Measurements from ENCODE around the gene KCNK7.

Gene KCNK7

DNA sequence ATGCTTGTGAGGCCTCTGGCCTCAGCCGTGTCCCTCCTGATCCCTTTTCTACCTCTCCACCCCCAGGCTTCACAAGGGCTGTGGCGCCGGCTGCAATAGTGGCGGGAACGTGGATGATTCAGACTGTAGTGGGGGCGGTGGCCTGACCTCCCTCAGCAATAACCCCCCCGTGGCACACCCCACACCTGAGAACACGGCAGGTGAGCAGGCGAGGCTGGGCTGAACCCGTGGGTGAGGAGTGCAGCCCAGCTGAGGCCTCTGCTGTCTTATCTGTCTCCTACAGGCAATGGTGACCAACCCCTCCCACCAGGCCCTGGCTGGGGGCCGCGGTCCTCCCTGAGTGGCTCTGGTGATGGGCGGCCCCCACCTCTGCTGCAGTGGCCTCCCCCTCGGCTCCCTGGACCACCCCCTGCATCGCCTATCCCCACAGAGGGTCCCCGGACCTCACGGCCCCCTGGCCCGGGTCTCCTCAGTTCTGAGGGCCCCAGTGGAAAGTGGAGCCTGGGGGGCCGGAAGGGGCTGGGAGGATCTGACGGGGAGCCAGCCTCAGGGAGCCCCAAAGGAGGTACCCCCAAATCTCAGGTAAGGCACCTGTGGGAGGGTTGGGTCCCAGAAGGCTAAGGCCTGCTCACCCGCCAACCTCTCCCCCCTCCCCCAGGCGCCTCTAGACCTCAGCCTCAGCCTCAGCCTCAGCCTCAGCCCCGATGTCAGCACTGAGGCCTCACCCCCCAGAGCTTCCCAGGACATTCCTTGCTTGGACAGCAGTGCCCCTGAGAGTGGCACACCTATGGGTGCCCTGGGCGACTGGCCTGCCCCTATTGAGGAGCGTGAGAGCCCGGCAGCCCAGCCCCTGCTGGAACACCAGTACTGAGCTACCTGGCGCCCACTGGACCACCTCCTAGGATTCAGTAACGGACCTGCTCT, 40.8 kb upstream of the KCNK7 start:
- ChIA-PET POLR2A (no interaction called here), CTCF (interaction anchor here (0.7 to 2.7 kb wide), 3 partner anchors 10 to 19 kb away, joined by 3 to 20 read pairs (median 3); no protein-coding TSS in a partner anchor)
- TF ChIP-seq, protein P1, sequence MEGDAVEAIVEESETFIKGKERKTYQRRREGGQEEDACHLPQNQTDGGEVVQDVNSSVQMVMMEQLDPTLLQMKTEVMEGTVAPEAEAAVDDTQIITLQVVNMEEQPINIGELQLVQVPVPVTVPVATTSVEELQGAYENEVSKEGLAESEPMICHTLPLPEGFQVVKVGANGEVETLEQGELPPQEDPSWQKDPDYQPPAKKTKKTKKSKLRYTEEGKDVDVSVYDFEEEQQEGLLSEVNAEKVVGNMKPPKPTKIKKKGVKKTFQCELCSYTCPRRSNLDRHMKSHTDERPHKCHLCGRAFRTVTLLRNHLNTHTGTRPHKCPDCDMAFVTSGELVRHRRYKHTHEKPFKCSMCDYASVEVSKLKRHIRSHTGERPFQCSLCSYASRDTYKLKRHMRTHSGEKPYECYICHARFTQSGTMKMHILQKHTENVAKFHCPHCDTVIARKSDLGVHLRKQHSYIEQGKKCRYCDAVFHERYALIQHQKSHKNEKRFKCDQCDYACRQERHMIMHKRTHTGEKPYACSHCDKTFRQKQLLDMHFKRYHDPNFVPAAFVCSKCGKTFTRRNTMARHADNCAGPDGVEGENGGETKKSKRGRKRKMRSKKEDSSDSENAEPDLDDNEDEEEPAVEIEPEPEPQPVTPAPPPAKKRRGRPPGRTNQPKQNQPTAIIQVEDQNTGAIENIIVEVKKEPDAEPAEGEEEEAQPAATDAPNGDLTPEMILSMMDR (IDR thresholded peaks at IDR 0.05; ENCODE audit: insufficient read depth, low read length, missing control alignments): no peak

DNA sequence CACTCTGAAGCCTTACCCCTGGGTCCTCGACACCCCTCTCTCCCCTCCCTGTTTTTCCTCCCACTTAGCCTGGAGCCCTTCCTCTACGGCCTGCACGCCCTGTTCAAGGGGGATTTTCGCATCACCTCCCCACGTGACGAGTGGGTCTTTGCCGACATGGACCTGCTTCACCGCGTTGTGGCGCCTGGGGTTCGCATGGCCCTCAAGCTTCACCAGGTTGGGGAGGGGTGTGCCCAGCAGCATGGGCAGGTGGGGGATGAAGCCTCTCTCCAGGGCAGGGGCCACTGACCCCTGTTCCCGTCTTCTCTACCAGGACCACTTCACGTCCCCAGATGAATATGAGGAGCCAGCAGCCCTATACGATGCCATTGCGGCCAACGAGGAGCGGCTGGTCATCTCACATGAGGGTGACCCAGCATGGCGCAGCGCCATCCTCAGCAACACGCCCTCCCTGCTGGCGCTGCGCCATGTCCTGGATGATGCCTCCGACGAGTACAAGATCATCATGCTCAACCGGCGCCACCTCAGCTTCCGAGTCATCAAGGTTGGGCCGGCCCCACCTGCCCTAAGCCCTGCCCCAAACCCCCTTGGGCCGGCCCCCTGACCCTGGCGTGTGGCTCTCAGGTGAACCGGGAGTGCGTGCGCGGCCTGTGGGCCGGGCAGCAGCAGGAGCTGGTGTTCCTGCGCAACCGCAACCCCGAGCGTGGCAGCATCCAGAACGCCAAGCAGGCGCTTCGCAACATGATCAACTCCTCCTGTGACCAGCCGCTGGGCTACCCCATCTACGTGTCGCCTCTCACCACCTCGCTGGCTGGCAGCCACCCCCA, 39.5 kb upstream of the KCNK7 start:
- no peak overlapping the region for H3K4me3 ChIP-seq (ENCODE audit: low read depth, low read length)
- ChIA-PET CTCF (interaction anchor here (0.7 kb wide), 2 partner anchors 9 to 18 kb away, joined by 3 to 4 read pairs; no protein-coding TSS in a partner anchor), POLR2A (no interaction called here)
- TF ChIP-seq, protein P1 (IDR thresholded peaks at IDR 0.05; ENCODE audit: insufficient read depth, low read length, missing control alignments): no peak
- no peak for DNase-seq (ENCODE audit: low read depth, low spot score)

More for the DNA sequence above, 40.8 kb upstream of the KCNK7 start:
- DNase-seq (ENCODE audit: low read depth, low spot score): no peak
- H3K4me3 ChIP-seq (ENCODE audit: low read depth, low read length): no peak overlapping the region

DNA sequence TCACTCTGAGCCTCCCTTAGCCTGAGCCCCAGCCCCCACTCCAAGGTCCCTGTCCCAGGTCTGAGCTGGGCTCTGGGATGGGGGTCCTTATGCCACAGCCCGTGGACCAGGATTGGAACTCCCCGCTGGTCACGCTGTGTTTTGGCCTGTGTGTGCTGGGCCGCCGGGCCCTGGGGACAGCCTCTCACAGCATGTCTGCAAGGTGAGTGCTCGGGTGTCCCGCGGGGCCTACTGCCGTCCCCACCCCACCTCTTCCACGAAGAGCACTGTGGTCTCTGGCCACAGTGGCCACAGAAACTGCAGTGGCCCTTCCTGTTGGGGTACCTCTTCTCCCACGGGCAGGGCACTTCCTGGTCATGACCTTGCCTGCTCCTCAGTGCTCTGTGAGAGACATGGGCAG, 38.8 kb upstream of the KCNK7 start:
- H3K4me3 ChIP-seq (ENCODE audit: low read depth, low read length): no peak overlapping the region
- ChIA-PET POLR2A (interaction anchor here (1.0 kb wide), 1 partner anchor 10 kb away, joined by 3 read pairs; no protein-coding TSS in a partner anchor), CTCF (interaction anchor here (1.4 kb wide), 1 partner anchor 17 kb away, joined by 4 read pairs; no protein-coding TSS in a partner anchor)
- TF ChIP-seq, protein P1 (IDR thresholded peaks at IDR 0.05; ENCODE audit: insufficient read depth, low read length, missing control alignments): no peak
- no peak for DNase-seq (ENCODE audit: low read depth, low spot score)

DNA sequence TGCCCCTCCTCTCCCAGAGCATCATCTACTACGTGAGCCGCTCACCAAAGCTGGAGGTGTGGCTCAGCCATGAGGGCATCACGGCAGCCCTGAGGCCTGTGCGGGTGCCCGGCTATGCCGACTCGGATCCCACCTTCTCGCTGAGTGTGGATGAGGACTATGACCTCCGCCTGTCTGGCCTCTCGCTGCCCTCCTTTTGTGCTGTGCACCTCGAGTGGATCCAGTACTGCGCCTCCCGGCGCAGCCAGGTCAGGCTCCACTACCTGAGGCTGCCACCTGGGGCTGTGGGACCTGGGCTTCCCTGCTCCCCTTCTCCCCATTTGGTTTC, 38.5 kb upstream of the KCNK7 start:
- POLR2A ChIA-PET: interaction anchor here (1.0 kb wide), 1 partner anchor 10 kb away, joined by 3 read pairs; no protein-coding TSS in a partner anchor
- CTCF ChIA-PET: interaction anchor here (1.4 kb wide), 1 partner anchor 17 kb away, joined by 4 read pairs; no protein-coding TSS in a partner anchor
- TF ChIP-seq, protein P1 (IDR thresholded peaks at IDR 0.05; ENCODE audit: insufficient read depth, low read length, missing control alignments): no peak
- H3K4me3 ChIP-seq (ENCODE audit: low read depth, low read length): no peak overlapping the region
- DNase-seq (ENCODE audit: low read depth, low spot score): no peak

DNA sequence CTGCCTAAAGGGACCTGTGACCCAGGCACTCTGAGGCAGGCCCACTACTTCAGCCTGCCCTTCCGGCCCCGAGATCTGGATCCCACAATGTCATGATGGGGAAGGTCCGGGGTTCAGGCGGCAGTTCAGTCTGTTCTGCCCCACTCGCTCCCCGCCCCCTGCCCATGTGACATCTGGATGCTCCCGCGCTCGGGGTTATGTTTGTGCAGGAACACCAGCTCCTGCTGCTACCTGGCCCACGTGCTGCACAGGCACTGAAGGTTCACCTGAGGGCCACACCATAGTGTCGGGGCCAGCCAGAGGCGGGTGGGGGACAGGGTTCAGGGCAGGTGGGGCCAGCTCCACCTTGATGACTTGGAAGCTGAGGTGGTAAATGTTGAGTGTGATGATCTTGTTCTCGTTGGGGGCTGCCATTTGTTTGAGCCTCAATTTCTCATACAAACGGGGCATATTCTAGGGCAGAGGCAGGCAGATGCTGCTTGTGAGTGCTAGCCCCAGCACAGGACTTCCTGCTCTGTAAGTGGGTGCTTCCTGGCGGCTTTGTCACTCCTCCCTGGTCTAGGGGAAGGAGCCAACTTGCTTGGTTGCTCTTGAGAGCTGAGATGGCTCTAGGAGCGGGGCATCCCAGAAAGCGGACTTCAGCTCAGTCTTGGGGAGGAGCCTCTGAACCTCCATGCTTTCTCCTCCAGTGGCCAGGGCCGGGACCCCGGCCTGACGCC, 37.9 kb upstream of the KCNK7 start:
- ChIA-PET POLR2A (interaction anchor here (0.9 to 1.0 kb wide), 2 partner anchors 11 to 18 kb away, joined by 3 read pairs; partner anchors contain the start of gene PCNX3), CTCF (interaction anchor here (1.0 to 1.4 kb wide), 3 partner anchors 16 to 63 kb away, joined by 3 to 4 read pairs (median 3); partner anchors contain the start of gene ZNRD2)
- H3K4me3 ChIP-seq (ENCODE audit: low read depth, low read length): no peak overlapping the region
- DNase-seq (ENCODE audit: low read depth, low spot score): no peak
- TF ChIP-seq, protein P1 (IDR thresholded peaks at IDR 0.05; ENCODE audit: insufficient read depth, low read length, missing control alignments): no peak
